HepG2 (cell line): Measurements from ENCODE around the gene BAHCC1. TPM values are rescaled to one million over a fixed set of nuclear protein-coding genes. Genes with fewer than 3 reads are reported as not detected.

Source experiments
- FOXJ3 ChIP-seq: sonication (generic); formaldehyde crosslinking; IDR thresholded peaks from 2 replicates; pipeline ENCODE4 v1.4.0; 2020; ENCODE audit warnings: missing genetic modification reagents, mild to moderate bottlenecking, borderline replicate concordance
- IKZF1 ChIP-seq: fragments of 450-650 bp; IDR thresholded peaks from 2 replicates; pipeline ENCODE4 v1.7.1; 2016
- NR1H2 ChIP-seq: sonication (generic); formaldehyde crosslinking; IDR thresholded peaks from 2 replicates; pipeline ENCODE4 v1.8.1; 2022; ENCODE audit warnings: low read depth, missing genetic modification reagents, borderline replicate concordance
- RFX1 ChIP-seq: fragments of 450-650 bp; IDR thresholded peaks from 2 replicates; pipeline ENCODE4 v1.6.1; 2017
- SIX4 ChIP-seq: sonication (generic); formaldehyde crosslinking; IDR thresholded peaks from 2 replicates; pipeline ENCODE4 v1.4.0; 2020; ENCODE audit warnings: missing genetic modification reagents
- TEAD2 ChIP-seq: sonication (generic); formaldehyde crosslinking; IDR thresholded peaks from 2 replicates; pipeline ENCODE4 v1.9.0; 2021; ENCODE audit warnings: missing genetic modification reagents
- YEATS2 ChIP-seq: sonication (generic); formaldehyde crosslinking; IDR thresholded peaks from 2 replicates; pipeline ENCODE4 v1.4.0; 2020; ENCODE audit warnings: missing genetic modification reagents, borderline replicate concordance
- ZNF34 ChIP-seq: sonication (generic); formaldehyde crosslinking; IDR thresholded peaks from 2 replicates; pipeline ENCODE4 v1.4.0; 2020; ENCODE audit warnings: mild to moderate bottlenecking, missing genetic modification reagents, borderline replicate concordance
- ZNF605 ChIP-seq: sonication (generic); formaldehyde crosslinking; IDR thresholded peaks from 2 replicates; pipeline ENCODE4 v1.8.0; 2022; ENCODE audit warnings: mild to moderate bottlenecking, missing genetic modification reagents
- ZNF883 ChIP-seq: sonication (generic); formaldehyde crosslinking; IDR thresholded peaks from 2 replicates; pipeline ENCODE4 v1.5.1; 2020; ENCODE audit warnings: mild to moderate bottlenecking, missing genetic modification reagents; ENCODE audit errors: not compliant biosample characterization
- polyA plus RNA-seq, 8 experiments: library from polyadenylated mRNA; depleted of rRNA in 3 of 8; stranded (reverse) in 7 of 8; unstranded in 1 of 8; fragments of >200 nt; fragmentation: Illumina TruSeq in 4 of 8; extraction: Trizol in 4 of 8; gene quantifications; 2 replicates each; pipeline versions ENCODE4 v1.2.1 to v1.2.3, GENCODE V29; 2011 to 2016; ENCODE audit warnings: low read depth in 4 of 8, missing spikeins in 1 of 8, mixed read lengths in 1 of 8; ENCODE audit not compliant: insufficient read depth in 1 of 8
- total RNA-seq, 5 experiments: library from RNA; depleted of rRNA; stranded (reverse); fragments of >200 nt; fragmentation: Illumina TruSeq; extraction: Trizol; gene quantifications; 2 replicates each; pipeline ENCODE4 v1.2.3, GENCODE V29; 2016; ENCODE audit warnings: low read depth in 1 of 5
- TF ChIP-seq, protein P1 (sequence below): IDR thresholded peaks from 2 replicates; pipeline ENCODE4 v1.6.1; 2012; ENCODE audit warnings: low read length, improper control_type of control experiment
- TF ChIP-seq, protein P2 (sequence below): sonication (generic); formaldehyde crosslinking; IDR thresholded peaks from 2 replicates; pipeline ENCODE4 v1.5.1; 2020; ENCODE audit warnings: missing genetic modification reagents, mild to moderate bottlenecking, borderline replicate concordance
- TF ChIP-seq, protein P3 (sequence below): sonication (generic); formaldehyde crosslinking; IDR thresholded peaks from 2 replicates; pipeline ENCODE4 v1.5.0; 2020; ENCODE audit warnings: mild to moderate bottlenecking, missing genetic modification reagents
- TF ChIP-seq, protein P4 (sequence below): sonication (generic); formaldehyde crosslinking; IDR thresholded peaks from 2 replicates; pipeline ENCODE4 v1.5.1; 2020; ENCODE audit warnings: mild to moderate bottlenecking, missing genetic modification reagents, borderline replicate concordance
- TF ChIP-seq, protein P5 (sequence below): sonication (generic); formaldehyde crosslinking; IDR thresholded peaks from 2 replicates; pipeline ENCODE4 v1.4.0; 2020; ENCODE audit warnings: missing genetic modification reagents

The BAHCC1 gene
- total and polyA plus RNA-seq, 2 of the 13 experiments (the other 11 are each of a cell fraction or from before 2014, with no cell fraction given), result 1.4 to 1.7 TPM

DNA sequence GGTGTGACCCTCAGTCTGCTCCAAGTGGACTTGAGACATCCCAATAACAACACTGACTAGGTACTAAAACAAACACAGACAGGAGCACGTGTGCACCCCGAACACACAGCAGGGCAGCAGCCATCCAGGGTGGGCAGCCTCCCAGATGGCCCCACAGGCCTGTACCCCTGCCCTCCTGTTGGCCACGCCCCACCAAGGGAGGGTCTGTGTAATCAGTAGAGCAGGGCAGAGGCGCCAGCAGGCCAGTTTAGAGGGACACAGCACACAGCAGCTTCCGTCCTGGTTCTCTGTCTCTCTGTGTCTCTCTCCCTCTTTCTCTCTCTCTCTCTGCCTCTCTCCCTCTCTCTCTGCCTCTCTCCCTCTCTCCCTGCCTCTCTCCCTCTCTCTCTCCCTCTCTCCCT, 95.9 kb downstream of the BAHCC1 start (continued):
- no peak for TF ChIP-seq SIX4 (CRISPR knock-in tag)
- no peak for TF ChIP-seq FOXJ3 (CRISPR knock-in tag)
- no peak for TF ChIP-seq ZNF883 (CRISPR knock-in tag)
- TF ChIP-seq ZNF605 (CRISPR knock-in tag), result no peak
- TF ChIP-seq, protein P1, sequence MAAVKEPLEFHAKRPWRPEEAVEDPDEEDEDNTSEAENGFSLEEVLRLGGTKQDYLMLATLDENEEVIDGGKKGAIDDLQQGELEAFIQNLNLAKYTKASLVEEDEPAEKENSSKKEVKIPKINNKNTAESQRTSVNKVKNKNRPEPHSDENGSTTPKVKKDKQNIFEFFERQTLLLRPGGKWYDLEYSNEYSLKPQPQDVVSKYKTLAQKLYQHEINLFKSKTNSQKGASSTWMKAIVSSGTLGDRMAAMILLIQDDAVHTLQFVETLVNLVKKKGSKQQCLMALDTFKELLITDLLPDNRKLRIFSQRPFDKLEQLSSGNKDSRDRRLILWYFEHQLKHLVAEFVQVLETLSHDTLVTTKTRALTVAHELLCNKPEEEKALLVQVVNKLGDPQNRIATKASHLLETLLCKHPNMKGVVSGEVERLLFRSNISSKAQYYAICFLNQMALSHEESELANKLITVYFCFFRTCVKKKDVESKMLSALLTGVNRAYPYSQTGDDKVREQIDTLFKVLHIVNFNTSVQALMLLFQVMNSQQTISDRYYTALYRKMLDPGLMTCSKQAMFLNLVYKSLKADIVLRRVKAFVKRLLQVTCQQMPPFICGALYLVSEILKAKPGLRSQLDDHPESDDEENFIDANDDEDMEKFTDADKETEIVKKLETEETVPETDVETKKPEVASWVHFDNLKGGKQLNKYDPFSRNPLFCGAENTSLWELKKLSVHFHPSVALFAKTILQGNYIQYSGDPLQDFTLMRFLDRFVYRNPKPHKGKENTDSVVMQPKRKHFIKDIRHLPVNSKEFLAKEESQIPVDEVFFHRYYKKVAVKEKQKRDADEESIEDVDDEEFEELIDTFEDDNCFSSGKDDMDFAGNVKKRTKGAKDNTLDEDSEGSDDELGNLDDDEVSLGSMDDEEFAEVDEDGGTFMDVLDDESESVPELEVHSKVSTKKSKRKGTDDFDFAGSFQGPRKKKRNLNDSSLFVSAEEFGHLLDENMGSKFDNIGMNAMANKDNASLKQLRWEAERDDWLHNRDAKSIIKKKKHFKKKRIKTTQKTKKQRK, result no peak
- TF ChIP-seq ZNF34, result no peak
- TF ChIP-seq NR1H2, result no peak
- TF ChIP-seq TEAD2 (CRISPR knock-in tag), result no peak
- no peak for TF ChIP-seq IKZF1
- TF ChIP-seq, protein P2, sequence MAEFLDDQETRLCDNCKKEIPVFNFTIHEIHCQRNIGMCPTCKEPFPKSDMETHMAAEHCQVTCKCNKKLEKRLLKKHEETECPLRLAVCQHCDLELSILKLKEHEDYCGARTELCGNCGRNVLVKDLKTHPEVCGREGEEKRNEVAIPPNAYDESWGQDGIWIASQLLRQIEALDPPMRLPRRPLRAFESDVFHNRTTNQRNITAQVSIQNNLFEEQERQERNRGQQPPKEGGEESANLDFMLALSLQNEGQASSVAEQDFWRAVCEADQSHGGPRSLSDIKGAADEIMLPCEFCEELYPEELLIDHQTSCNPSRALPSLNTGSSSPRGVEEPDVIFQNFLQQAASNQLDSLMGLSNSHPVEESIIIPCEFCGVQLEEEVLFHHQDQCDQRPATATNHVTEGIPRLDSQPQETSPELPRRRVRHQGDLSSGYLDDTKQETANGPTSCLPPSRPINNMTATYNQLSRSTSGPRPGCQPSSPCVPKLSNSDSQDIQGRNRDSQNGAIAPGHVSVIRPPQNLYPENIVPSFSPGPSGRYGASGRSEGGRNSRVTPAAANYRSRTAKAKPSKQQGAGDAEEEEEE (CRISPR knock-in tag), result no peak
- no peak for TF ChIP-seq RFX1
- TF ChIP-seq YEATS2 (CRISPR knock-in tag), result no peak
- TF ChIP-seq, protein P3, sequence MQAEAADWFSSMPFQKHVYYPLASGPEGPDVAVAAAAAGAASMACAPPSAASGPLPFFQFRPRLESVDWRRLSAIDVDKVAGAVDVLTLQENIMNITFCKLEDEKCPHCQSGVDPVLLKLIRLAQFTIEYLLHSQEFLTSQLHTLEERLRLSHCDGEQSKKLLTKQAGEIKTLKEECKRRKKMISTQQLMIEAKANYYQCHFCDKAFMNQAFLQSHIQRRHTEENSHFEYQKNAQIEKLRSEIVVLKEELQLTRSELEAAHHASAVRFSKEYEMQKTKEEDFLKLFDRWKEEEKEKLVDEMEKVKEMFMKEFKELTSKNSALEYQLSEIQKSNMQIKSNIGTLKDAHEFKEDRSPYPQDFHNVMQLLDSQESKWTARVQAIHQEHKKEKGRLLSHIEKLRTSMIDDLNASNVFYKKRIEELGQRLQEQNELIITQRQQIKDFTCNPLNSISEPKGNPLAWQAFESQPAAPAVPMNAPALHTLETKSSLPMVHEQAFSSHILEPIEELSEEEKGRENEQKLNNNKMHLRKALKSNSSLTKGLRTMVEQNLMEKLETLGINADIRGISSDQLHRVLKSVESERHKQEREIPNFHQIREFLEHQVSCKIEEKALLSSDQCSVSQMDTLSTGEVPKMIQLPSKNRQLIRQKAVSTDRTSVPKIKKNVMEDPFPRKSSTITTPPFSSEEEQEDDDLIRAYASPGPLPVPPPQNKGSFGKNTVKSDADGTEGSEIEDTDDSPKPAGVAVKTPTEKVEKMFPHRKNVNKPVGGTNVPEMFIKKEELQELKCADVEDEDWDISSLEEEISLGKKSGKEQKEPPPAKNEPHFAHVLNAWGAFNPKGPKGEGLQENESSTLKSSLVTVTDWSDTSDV (CRISPR knock-in tag), result no peak
- TF ChIP-seq, protein P4, sequence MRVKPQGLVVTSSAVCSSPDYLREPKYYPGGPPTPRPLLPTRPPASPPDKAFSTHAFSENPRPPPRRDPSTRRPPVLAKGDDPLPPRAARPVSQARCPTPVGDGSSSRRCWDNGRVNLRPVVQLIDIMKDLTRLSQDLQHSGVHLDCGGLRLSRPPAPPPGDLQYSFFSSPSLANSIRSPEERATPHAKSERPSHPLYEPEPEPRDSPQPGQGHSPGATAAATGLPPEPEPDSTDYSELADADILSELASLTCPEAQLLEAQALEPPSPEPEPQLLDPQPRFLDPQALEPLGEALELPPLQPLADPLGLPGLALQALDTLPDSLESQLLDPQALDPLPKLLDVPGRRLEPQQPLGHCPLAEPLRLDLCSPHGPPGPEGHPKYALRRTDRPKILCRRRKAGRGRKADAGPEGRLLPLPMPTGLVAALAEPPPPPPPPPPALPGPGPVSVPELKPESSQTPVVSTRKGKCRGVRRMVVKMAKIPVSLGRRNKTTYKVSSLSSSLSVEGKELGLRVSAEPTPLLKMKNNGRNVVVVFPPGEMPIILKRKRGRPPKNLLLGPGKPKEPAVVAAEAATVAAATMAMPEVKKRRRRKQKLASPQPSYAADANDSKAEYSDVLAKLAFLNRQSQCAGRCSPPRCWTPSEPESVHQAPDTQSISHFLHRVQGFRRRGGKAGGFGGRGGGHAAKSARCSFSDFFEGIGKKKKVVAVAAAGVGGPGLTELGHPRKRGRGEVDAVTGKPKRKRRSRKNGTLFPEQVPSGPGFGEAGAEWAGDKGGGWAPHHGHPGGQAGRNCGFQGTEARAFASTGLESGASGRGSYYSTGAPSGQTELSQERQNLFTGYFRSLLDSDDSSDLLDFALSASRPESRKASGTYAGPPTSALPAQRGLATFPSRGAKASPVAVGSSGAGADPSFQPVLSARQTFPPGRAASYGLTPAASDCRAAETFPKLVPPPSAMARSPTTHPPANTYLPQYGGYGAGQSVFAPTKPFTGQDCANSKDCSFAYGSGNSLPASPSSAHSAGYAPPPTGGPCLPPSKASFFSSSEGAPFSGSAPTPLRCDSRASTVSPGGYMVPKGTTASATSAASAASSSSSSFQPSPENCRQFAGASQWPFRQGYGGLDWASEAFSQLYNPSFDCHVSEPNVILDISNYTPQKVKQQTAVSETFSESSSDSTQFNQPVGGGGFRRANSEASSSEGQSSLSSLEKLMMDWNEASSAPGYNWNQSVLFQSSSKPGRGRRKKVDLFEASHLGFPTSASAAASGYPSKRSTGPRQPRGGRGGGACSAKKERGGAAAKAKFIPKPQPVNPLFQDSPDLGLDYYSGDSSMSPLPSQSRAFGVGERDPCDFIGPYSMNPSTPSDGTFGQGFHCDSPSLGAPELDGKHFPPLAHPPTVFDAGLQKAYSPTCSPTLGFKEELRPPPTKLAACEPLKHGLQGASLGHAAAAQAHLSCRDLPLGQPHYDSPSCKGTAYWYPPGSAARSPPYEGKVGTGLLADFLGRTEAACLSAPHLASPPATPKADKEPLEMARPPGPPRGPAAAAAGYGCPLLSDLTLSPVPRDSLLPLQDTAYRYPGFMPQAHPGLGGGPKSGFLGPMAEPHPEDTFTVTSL (CRISPR knock-in tag), result no peak
- TF ChIP-seq, protein P5, sequence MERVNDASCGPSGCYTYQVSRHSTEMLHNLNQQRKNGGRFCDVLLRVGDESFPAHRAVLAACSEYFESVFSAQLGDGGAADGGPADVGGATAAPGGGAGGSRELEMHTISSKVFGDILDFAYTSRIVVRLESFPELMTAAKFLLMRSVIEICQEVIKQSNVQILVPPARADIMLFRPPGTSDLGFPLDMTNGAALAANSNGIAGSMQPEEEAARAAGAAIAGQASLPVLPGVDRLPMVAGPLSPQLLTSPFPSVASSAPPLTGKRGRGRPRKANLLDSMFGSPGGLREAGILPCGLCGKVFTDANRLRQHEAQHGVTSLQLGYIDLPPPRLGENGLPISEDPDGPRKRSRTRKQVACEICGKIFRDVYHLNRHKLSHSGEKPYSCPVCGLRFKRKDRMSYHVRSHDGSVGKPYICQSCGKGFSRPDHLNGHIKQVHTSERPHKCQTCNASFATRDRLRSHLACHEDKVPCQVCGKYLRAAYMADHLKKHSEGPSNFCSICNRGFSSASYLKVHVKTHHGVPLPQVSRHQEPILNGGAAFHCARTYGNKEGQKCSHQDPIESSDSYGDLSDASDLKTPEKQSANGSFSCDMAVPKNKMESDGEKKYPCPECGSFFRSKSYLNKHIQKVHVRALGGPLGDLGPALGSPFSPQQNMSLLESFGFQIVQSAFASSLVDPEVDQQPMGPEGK (CRISPR knock-in tag), result no peak; the same call in 1 of the 2 replicates
